KMS-11 (cell line): Measurements from ENCODE around the gene SKAP1.

Experiments used
- H2AFZ ChIP-seq: fragments of 200-600 bp; sonication (generic); 2 replicates; pipeline ENCODE4 v1.6.1; 2016; ENCODE audit warnings: antibody characterized with exemption, mixed run types, low read depth
- H3K27ac ChIP-seq: fragments of 200-600 bp; sonication (generic); 2 replicates; pipeline ENCODE4 v1.6.1; 2016; ENCODE audit warnings: mild to moderate bottlenecking, mixed run types
- H3K27me3 ChIP-seq: fragments of 200-600 bp; sonication (generic); 2 replicates; pipeline ENCODE4 v1.6.1; 2017; ENCODE audit warnings: mild to moderate bottlenecking, low read depth, mixed run types, moderate library complexity; ENCODE audit not compliant: insufficient read depth
- H3K36me3 ChIP-seq: fragments of 200-600 bp; sonication (generic); 2 replicates; pipeline ENCODE4 v1.6.1; 2017; ENCODE audit warnings: mild to moderate bottlenecking, mixed run types; ENCODE audit not compliant: insufficient read depth
- H3K4me1 ChIP-seq: fragments of 200-600 bp; sonication (generic); 2 replicates; pipeline ENCODE4 v1.6.1; 2016; ENCODE audit warnings: mild to moderate bottlenecking, low read depth, mixed run types; ENCODE audit not compliant: poor library complexity, severe bottlenecking
- H3K4me2 ChIP-seq: fragments of 200-600 bp; sonication (generic); 2 replicates; pipeline ENCODE4 v1.7.0; 2016; ENCODE audit warnings: mild to moderate bottlenecking, mixed run types
- H3K4me3 ChIP-seq: fragments of 200-600 bp; sonication (generic); IDR thresholded peaks from 2 replicates; pipeline ENCODE4 v1.6.1; 2017; ENCODE audit warnings: low read depth, low read length, mixed read lengths; ENCODE audit not compliant: insufficient read depth
- H3K79me2 ChIP-seq: fragments of 200-600 bp; sonication (generic); 2 replicates; pipeline ENCODE4 v1.6.1; 2016; ENCODE audit warnings: low read depth, mixed run types; ENCODE audit not compliant: insufficient read depth
- H3K9ac ChIP-seq: fragments of 200-600 bp; sonication (generic); 2 replicates; pipeline ENCODE4 v1.6.1; 2016; ENCODE audit warnings: mild to moderate bottlenecking, mixed run types
- H4K20me1 ChIP-seq: fragments of 200-600 bp; sonication (generic); 2 replicates; pipeline ENCODE4 v1.6.1; 2016; ENCODE audit warnings: mild to moderate bottlenecking, mixed run types; ENCODE audit not compliant: insufficient read depth
- TF ChIP-seq, protein P1 (sequence below): fragments of 200-600 bp; sonication (generic); conservative IDR thresholded peaks from 2 replicates; pipeline ENCODE4 v1.6.1; 2017; ENCODE audit warnings: low read depth, mild to moderate bottlenecking, antibody characterized with exemption, low read length, moderate library complexity, mixed read lengths

SKAP1 gene

GRCh38 chr17:48236681-48237134, 193.3 kb downstream of the SKAP1 start:
- no peak overlapping the region for H3K27ac ChIP-seq
- H3K27me3 ChIP-seq: no peaks in the 10 kb centered on the region
- no peak overlapping the region for H3K9ac ChIP-seq
- no peaks in the 10 kb centered on the region for H3K79me2 ChIP-seq
- H3K36me3 ChIP-seq: no peaks in the 10 kb centered on the region
- H3K4me1 ChIP-seq: peaks cover 19% of the 10 kb centered on the region
- H3K4me3 ChIP-seq: no peak overlapping the region
- H2AFZ ChIP-seq: no peak overlapping the region
- no peak overlapping the region for H3K4me2 ChIP-seq
- TF ChIP-seq, protein P1, sequence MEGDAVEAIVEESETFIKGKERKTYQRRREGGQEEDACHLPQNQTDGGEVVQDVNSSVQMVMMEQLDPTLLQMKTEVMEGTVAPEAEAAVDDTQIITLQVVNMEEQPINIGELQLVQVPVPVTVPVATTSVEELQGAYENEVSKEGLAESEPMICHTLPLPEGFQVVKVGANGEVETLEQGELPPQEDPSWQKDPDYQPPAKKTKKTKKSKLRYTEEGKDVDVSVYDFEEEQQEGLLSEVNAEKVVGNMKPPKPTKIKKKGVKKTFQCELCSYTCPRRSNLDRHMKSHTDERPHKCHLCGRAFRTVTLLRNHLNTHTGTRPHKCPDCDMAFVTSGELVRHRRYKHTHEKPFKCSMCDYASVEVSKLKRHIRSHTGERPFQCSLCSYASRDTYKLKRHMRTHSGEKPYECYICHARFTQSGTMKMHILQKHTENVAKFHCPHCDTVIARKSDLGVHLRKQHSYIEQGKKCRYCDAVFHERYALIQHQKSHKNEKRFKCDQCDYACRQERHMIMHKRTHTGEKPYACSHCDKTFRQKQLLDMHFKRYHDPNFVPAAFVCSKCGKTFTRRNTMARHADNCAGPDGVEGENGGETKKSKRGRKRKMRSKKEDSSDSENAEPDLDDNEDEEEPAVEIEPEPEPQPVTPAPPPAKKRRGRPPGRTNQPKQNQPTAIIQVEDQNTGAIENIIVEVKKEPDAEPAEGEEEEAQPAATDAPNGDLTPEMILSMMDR: no peak
- no peaks in the 10 kb centered on the region for H4K20me1 ChIP-seq

DNA sequence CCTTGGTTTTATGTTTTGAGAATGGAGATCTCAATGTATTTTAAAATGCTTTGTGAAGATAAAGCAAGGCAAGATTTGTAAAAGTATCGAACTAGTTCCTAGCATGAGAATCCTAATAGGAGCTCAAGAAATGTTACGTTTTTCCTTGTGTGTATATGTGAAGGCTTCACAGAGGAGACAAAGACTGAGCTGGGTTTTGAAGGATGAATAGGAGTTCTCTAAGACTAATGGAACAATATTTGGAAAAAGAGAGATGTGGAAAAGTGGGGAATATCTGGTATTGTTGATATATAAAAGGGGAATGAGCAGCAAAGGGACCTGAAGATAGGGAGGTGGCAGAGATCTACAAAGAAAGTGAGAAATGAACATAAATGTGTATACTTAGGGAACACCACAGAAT, 195.1 kb downstream of the SKAP1 start:
- H3K79me2 ChIP-seq: no peaks in the 10 kb centered on the region
- TF ChIP-seq, protein P1: no peak
- no peak overlapping the region for H3K4me2 ChIP-seq
- no peaks in the 10 kb centered on the region for H3K36me3 ChIP-seq
- H4K20me1 ChIP-seq: no peaks in the 10 kb centered on the region
- no peak overlapping the region for H3K9ac ChIP-seq
- H3K4me3 ChIP-seq: no peak overlapping the region
- H3K4me1 ChIP-seq: peaks cover under 1% of the 10 kb centered on the region
- H2AFZ ChIP-seq: no peak overlapping the region
- H3K27me3 ChIP-seq: no peaks in the 10 kb centered on the region
- no peak overlapping the region for H3K27ac ChIP-seq

- no peak overlapping the region for H3K4me2 ChIP-seq
- H3K9ac ChIP-seq: no peak overlapping the region
- TF ChIP-seq, protein P1: no peak
- no peak overlapping the region for H3K4me3 ChIP-seq
- no peaks in the 10 kb centered on the region for H4K20me1 ChIP-seq
- no peaks in the 10 kb centered on the region for H3K79me2 ChIP-seq
- H3K27ac ChIP-seq: no peak overlapping the region
- H2AFZ ChIP-seq: no peak overlapping the region
- H3K36me3 ChIP-seq: no peaks in the 10 kb centered on the region
- H3K27me3 ChIP-seq: no peaks in the 10 kb centered on the region
- H3K4me1 ChIP-seq: no peaks in the 10 kb centered on the region
Measured at GRCh38 chr17:48231995-48232959, 197.7 kb downstream of the SKAP1 start.

DNA sequence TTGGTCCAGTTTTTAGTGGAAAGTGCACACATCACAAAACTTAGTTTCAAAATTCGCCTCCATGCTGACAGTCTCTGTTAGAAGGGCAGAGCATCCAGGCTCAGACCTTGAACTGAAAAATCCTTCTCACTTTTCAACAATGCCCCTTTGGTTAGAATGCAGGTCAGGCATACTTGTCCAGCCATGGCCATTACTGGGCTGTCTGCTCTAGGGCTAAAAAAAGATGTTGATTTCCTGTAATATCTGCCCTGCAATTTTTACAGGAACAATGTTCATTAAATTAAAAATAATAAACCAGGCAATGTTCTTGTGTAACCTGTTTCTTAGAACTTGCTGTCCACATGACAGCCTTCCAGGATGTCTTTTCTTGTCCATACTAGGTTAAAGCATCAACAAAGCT, 200.1 kb downstream of the SKAP1 start:
- H3K9ac ChIP-seq: no peak overlapping the region
- no peak overlapping the region for H2AFZ ChIP-seq
- H3K27ac ChIP-seq: no peak overlapping the region
- no peak overlapping the region for H3K4me3 ChIP-seq
- no peak overlapping the region for H3K4me2 ChIP-seq
- TF ChIP-seq, protein P1: no peak
- H3K79me2 ChIP-seq: no peaks in the 10 kb centered on the region
- H3K4me1 ChIP-seq: no peaks in the 10 kb centered on the region
- H4K20me1 ChIP-seq: no peaks in the 10 kb centered on the region
- no peaks in the 10 kb centered on the region for H3K36me3 ChIP-seq
- H3K27me3 ChIP-seq: no peaks in the 10 kb centered on the region
